NCI-H2081 treated with DMSO at 0.1 percent for 48 hours (cell line): ENCODE measurements around the gene TMC1.
A peak's percentile ranks its signal among the peaks of the same experiment; 100 is the strongest.
"Not testable (repeated sequence)": the region's sequence is repeated elsewhere in the genome, so short reads cannot be mapped to it uniquely, and the experiment has no call there.

Source experiments
- DNase-seq: peaks from one replicate; lab custom pipeline; 2025; lab: John Stamatoyannopoulos, UW

The TMC1 gene

DNA sequence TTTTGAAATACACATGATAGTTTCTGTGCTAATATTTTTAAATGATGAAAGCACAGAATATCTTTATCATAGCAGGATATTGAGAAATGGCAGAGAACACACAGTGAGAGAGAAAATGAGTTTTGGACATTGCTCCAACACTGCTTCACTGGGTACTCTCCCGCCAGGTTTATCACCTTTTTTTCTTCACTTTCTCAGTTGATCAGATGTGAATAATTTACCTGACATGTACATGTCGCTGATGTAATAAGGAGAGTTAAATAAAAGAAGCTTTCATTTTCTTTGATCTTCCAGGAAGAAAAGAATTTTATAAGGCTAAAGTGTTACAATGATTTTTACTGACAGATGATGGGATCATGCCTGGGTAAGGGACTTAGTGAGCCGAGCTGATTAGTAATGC is 297.0 kb downstream of the TMC1 start:
- DNase-seq = no peak

DNA sequence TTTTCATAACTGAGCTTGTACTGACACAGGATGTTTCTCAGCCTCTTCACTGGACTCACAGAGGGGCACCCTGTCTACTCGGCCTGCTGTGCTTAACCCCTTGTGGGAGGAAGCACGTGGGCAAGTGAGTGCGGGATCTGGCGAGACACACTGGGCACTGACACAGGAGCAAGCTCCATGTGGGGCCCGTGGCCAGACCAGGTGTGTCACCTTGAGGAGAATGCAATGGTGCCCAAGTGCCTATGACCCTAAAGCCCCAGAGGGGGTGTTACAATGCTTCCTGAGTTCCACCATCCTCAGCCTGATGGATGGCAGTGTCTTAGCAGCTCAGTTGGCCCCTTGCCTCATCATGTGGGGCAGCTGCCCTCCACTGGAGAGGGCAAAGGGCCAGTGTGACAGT is 302.6 kb downstream of the TMC1 start:
- DNase-seq = no peak

DNA sequence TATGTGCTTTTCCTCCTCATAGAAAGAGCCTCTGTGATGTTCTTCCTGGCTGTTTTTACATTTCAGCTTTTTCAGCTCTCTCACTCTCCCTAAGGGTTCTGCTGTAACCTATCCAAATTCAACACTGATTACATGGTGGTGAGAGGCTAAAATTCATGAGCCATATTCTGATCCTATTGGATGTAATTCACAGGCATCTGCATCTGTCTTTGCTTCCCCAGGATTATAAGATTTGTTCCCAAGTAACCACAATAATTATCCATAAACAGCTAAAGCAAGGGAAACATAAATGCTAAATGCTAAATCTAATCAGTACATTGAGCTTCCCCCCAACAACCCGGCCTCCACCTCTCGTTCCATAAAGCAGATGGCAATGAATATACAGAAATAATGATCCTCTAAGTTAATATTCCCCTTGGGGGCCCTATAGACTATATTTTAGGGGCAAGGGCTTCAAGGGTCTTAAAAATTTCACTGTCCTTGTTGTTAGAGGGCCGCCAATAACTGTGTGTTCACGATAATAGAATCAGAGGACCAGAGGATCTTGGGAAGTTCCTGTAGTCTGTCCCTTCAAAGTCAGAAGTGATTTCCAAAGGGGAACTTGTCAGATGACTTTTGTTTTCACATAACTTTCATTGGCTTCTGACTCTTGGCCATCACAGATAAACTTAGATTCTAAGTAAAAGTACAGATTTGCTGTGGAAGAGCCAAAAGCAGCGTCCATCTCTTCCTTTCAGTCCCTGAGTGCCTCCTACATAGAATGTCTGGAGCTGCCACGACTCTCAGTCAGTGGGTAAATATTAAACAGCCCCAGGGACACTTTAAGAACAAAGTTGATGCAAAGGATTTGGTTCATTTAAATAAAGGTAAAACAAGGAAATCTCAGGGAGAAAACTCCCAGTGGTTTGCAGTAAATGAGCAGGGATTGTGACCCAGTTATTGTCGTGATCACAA is 305.9 kb downstream of the TMC1 start:
- DNase-seq = no peak

DNA sequence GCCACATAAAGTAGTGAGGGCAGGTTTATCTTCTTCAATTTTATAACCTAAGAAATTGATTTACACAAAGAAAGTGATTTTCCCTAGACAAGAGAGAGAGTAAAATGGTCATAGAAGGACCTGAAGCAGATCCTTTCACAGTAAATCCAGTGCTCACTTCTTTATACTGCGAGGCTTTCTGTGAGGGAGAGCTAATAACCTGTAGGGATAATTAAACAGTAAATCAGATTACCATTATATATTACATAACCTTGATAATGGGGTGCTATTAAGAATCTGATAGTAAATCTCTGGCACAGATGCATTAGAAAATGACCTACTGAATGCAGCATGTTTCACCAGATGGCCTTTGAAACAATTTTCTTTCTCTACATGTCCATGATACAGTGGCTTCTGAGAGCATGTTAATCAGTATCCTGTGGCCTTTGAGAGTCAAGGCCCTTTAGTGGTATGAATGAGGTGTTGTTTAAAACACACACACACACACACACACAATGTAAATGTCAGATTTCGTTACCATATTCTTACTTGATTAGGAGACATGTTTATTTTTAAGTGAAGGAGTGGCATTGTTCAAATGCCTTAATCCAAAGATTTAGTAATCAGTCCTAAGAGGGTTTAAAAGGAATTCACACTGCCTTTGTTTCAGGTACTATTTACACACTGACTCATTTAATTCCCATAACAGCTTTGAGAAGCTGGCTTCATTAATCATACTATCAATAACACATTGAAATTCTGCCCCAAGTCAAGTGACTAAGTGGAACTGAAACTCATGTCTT is 306.7 kb downstream of the TMC1 start:
- DNase-seq = no peak

DNA sequence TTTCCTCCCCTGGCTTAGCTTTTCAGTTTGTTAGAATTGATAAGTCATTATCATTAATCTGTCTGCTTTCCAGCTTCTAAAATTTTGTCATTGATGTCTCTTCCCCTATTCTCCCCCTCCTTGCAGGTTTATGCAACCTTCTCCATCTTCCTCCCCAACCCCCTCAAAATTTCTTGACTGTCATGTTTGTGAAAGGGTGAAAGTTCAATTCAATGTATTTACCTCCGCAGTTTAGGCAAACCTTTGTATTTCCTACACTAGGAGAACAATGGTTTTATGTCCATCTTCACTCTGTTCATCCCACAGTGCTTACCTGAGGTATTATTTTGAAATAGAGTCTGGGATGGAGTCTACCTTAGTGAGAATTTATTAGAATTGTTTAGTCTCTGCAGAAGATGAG is 313.6 kb downstream of the TMC1 start:
- no peak for DNase-seq

DNA sequence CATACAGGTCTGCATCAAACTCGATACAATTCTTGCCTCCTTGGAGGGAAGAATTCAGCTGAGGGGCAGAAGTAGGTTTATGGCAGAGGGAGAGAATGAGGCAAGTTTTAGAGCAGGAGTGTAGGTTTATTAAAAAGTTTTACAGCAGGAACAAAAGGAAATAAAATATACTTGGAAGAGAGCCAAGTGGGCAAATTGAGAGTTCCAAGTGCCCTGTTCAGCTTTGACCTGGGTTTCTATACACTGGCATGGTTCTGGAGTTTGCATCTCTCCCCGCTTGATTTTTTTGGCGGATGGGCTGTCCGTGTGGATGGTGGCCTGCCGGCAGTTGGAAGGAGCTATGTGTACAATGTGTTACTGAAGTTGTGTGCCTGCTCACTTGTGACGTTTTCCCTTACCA is 315.4 kb downstream of the TMC1 start:
- DNase-seq = no peak

DNA sequence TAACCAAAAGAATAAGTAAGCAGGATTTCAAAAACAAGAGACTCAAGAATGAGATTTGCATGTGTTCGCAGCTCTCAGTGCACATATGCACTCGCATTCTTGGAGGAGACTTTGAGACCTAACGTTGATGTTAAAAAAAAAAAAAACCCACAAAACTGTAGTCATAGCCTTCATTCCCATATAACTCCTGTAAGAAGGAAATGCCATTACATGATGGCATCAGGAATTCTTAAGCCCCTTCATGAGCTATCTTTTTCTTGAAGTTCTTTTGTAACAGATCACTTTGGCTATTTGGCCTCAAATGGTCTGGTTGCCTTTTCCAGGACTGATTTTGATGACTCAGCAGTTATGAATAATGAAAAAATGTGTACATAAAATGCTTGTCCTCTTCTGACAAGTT is 317.7 kb downstream of the TMC1 start:
- DNase-seq = no peak

DNA sequence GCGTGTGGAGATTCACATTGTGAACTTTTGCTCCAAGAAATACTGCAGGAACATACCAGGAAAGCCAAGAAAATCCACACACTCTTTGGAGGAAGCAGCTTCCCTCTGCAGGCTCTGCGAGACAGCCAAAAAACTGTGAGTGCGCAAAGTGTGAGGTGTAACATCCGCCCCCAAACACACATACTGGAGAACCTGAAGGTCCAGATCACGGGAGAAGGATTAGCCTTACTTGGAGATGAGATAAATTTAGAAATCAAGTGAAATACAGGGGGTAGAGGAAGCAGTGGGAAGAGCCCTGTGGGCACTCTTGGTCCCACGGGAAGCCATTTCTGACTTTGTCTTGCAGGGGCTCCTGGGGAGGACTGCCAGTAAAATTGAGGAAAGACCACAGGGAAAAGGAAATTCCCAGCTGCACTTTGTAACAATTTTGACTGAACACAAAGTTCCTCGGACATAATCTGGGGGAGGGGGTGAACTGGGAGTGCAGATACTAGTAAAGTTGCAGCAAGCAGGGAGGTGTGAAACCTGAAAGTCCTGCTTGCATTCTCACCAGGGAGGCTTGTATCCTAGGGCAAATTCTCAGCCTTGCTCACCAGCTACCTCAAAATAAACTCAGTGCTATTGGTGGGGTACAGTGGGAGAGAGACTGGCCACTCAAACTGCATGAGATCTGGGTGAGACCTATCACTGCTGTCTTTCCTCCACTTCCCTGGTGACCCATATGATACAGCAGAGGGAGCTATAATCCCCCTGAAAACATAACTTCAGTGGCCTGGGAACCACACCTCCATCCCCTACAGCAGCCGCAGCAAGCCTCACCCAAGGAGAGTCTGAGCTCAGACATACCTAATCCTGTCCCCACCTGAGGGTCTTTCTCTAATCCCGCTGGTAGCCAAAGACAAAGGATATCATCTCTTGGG is 322.4 kb downstream of the TMC1 start:
- no peak for DNase-seq

DNA sequence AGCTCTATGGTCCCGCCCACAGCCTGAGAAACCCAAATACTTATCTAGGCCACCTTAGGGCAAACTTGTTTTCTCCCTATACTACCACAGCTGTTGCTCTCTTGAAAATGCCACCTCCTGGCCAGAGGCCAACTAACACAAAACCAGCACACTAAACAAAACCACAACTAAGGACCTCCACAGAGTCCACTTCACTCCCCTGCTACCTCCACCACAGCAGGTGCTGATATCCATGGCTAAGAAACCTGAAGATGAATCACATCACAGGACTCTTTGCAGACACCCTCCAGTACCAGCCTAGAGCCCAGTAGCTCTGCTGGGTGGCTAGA is 323.0 kb downstream of the TMC1 start:
- no peak for DNase-seq

DNA sequence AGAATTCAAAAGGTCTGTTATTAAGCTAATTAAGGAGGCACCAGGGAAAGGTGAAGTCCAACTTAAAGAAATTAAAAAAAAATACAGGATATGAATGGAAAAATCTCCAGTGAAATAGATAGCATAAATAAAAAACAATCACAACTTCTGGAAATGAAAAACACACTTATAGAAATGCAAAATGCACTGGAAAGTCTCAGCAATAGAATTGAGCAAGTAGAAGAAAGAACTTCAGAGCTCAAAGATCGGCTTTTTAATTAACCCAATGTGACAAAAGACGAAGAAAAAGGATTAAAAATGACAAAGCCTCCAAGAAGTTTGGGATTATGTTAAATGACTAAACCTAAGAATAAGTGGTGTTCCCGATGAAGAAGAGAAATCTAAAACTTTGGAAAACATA is 323.6 kb downstream of the TMC1 start:
- DNase-seq = not testable (repeated sequence)

DNA sequence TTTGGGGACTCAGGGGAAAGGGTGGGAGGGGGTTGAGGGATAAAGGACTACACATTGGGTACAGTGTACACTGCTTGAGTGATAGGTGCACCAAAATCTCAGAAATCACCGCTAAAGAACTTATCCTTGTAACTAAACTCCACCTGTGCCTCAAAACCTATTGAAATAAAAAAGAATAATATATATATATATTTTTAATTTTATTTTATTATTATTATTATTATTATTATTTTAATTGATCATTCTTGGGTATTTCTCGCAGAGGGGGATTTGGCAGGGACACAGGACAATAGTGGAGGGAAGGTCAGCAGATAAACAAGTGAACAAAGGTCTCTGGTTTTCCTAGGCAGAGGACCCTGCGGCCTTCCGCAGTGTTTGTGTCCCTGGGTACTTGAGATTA is 328.8 kb downstream of the TMC1 start:
- not testable (repeated sequence) for DNase-seq

DNA sequence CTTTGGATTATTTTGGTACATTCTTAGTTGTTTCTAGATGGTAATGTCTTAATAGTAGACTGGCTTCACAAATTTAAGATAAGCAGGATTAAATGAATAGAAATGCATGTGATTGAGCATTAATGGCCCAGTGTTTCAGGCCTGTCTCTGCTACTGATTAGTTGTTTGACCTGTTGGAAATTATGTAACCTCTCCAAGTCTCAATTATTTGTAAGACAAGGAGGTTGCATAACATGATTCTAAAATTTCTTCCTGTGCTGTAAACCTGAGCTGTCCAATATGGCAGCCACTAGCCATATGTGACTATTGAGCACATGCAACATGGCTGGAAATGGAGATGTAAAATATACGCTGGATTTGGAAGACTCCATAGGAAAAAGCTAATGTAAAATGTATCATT is 333.9 kb downstream of the TMC1 start:
- DNase-seq = no peak

DNA sequence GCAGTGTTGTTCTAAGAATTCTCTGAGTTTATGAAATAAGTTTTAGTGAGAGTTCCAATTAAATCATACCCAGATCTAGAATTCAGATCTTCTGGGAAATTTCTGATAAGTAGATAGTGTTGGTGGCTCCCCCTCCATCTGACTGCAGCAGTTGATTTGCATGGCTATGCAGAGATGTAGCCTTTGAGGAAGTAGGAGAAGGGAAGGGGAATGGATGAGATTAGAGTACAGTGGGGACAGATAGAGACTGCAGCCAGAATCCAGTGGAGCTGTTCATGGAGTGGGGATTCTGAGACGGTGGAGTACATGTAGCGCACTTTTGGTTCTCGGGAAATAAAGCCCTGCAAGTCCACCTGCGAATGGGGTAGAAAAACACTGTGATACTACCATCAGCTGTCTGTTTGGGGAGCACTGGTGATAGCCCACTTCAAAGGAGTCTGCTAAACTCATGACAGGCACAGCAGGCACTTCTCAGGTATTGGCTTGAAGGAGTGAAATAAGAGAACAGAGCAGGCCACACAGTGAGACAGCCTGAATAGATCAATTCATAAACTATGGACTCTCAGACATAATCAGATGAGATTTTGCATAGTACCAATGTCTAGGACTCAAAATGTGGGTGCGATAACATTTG is 334.6 kb downstream of the TMC1 start:
- DNase-seq = no peak

DNA sequence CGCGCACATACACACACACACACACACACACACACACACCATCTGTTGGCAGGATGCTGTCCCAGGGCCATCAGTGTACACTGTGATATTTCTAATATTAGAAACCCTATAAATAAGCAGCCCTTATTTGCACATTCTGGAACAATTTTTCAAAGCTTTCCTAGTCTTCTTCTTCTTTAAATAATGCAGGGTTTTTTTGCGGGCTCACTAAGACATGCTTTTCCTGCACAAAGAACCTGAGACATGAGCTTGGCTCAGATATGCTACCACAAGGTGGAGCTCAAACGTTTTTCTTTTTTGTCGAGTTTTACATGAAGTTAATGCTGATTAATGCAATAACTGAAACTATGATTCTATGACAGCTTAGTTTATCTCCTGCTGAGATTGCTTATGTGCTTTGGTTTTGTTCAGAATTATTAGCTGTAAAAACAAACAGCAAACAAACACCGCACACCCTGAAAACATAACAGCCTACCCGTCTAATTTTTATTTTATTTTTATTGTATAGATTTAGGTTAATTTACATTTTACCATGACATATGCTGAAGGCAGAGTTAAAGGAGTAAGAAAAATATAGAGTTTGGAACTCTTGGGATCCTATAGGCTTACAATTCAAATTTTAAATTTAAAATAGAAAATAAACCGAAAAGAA is 335.7 kb downstream of the TMC1 start:
- DNase-seq = peak; percentile 7

DNA sequence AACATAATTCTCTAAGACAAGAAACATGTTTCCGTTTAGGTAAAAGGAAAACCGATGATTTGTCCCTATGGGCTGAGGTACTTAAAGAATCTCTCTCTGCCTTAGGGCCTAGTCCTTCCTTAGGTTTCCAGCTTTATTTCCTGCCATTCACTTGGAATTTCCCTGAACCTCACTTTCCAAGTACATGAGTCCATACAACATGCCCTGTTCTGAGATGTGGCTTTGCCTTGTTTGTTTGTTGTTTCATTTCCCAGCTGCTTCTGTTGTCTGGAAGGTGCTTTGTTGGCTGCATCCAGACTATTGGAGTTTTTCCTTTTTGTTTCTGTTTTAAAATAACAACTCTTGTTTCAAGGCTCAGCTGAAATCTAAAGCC is 336.2 kb downstream of the TMC1 start:
- DNase-seq = no peak

DNA sequence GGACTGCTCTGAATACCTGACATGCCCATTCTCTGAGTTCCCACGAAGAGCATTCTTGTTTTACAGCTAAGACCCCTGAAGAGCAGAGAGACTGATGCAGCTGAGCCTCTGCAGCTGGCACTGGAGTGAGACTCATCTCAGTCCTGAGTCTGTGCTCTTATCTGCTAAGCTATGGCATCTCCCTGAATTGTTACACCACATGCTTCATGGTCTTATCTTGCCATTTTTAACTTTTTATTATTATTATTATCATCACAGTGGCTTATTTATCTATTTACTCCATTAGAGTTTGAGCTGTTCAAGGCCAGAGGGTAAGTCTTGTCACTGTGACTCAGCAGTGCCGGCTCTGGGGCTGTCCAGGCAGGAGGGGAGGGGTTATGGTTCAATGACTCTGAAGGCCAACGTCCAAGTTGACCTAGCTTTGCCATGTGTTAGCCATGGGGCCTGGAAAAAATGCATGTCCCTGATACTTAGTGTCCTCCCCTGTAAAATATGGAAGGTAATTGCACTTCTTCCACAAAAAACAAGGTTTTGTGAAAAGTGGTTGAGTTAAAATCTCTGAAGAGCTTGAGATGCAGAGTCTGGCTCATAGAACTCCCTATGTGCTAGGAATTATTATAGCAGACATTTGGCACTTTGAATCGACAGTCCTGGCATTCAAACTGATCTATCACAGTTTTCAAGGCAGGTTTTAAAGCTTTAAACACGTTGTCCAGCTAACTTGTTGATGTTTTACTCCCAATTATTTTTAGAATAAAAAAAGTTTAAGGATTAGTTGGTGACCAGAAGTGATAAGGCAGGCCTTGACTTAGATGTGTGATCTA is 336.9 kb downstream of the TMC1 start:
- no peak for DNase-seq

DNA sequence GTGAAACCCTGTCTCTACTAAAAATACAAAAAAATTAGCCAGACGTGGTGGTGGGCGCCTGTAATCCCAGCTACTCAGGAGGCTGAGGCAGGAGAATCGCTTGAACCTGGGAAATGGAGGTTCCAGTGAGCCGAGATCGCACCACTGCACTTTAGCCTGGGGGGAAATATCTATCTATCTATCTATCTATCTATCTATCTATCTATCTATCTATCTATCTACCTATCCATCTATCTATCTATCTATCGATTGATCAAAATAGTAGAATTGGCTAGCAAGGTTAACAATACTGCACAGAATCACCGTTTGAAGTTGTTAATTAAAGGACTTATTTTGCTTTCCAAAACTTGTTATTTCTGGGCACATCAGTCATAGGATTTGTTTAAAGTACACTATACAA is 341.4 kb downstream of the TMC1 start:
- DNase-seq = not testable (repeated sequence)

DNA sequence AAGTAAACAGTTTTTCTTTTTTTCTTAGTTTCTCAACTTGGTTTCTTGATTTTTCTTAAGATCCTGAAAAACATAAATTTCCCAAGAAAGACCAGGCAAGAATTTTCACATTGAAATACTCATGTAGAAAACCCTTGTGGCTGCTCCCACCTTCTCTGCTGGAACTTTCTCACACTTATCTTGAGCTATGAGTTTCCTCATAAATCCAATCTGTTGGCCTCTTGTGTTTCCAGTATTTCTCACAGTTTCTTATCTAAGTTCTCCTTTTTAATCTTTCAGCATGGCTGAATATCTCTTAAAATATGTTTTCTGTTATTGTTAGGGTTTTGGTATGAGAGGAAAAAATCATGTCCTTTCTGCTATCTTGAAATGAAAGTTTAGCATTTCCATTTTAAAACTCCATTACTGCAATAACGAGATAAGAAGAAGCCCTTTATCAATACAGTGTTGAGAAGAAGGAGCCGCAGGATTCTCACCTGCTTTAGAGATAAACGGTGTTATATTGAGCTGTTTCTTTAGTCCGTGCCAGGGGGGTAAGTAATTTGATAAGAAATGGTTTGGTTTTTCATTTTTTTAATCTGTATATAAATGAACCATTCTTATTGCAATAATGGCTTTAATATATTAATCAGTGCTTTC is 342.2 kb downstream of the TMC1 start:
- DNase-seq = no peak

DNA sequence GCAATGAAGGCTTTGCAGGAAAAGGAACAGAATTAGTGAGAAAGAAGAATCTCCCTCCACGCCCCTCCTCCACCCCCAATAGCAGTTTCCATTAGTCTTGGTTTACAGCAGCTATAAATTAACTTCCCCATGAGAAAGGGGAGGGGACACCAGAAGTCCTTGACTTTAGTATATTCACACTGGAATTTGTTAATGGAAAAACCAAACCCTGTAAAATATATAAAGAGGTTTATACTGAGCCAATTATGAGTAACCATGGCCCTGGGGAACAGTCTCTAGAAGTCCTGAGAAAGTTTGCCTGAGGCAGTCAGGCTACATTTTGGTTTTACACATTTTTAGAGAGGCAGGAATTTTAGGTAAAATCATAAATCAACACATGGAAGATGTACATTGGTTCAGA is 342.9 kb downstream of the TMC1 start:
- DNase-seq = no peak

DNA sequence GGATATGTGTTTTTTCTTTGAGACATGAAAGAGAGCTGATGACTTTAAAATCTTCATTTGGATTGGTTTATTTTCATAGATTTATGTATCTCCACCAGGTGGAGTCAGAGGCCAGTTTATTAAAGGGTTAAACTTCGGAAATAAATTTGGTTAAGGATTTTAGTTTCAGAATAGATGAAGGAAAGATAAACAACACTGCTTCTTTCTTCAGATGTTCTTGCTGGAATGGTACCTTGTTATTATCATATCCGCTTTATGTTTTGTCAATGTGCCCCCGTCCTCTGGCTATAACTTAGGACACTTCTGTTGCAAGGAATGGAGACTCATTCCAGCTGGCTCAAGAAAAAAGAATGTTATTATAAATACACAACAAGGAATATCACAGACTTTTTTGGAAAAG is 350.3 kb downstream of the TMC1 start:
- no peak for DNase-seq
